Natural killer cell (primary cell): ENCODE measurements around the gene SYPL1. TPM values are rescaled to one million over a fixed set of nuclear protein-coding genes. Genes with fewer than 3 reads are reported as not detected.

ENCODE experiments used
- ATAC-seq, 3 donors: fragments of 150-1000 bp in 2 of 3; fragments of 200-7000 bp in 1 of 3; cut with Tn5 transposase; 1 replicate in 1 of 3; 2 replicates in 2 of 3; pipeline ENCODE4 v1.10.0; 2021; ENCODE audit warnings: mild to moderate bottlenecking in 2 of 3, moderate library complexity in 2 of 3
- DNase-seq, 2 donors: peaks; one replicate each; pipeline versions ENCODE4 v3.0.0 to v3.0.0-alpha.2; 2013 to 2021; ENCODE audit warnings: mixed read lengths in 1 of 2
- H3K27ac ChIP-seq: one replicate; pipeline ENCODE4 v1.5.1; 2013; ENCODE audit warnings: mild to moderate bottlenecking, low read length
- H3K27me3 ChIP-seq: one replicate; pipeline ENCODE4 v1.6.1; 2013; ENCODE audit warnings: low read length; ENCODE audit not compliant: control insufficient read depth, insufficient read depth
- H3K36me3 ChIP-seq: one replicate; pipeline ENCODE4 v1.6.1; 2013; ENCODE audit warnings: low read length; ENCODE audit not compliant: control insufficient read depth, insufficient read depth
- H3K4me1 ChIP-seq: one replicate; pipeline ENCODE4 v1.6.1; 2013; ENCODE audit warnings: low read length; ENCODE audit not compliant: control insufficient read depth, insufficient read depth
- H3K4me3 ChIP-seq: one replicate; pipeline ENCODE4 v1.5.1; 2013; ENCODE audit warnings: low read length
- H3K9me3 ChIP-seq: one replicate; pipeline ENCODE4 v1.6.1; 2013; ENCODE audit warnings: low read length; ENCODE audit not compliant: control insufficient read depth, insufficient read depth
- H3K27ac Mint-ChIP-seq, 2 donors: one replicate each; pipeline ENCODE4 v1.8.0; 2022; ENCODE audit warnings: mild to moderate bottlenecking in 2 of 2, mixed read lengths in 2 of 2, moderate library complexity in 1 of 2
- H3K27me3 Mint-ChIP-seq, 2 donors: one replicate each; pipeline ENCODE4 v1.8.0; 2022; ENCODE audit warnings: low read depth in 2 of 2, mixed read lengths in 2 of 2
- H3K36me3 Mint-ChIP-seq: one replicate; pipeline ENCODE4 v1.8.0; 2022; ENCODE audit warnings: mixed read lengths
- H3K4me1 Mint-ChIP-seq, 2 donors: one replicate each; pipeline ENCODE4 v1.8.0; 2022; ENCODE audit warnings: mixed read lengths in 2 of 2
- H3K4me3 Mint-ChIP-seq: one replicate; pipeline ENCODE4 v1.8.0; 2022; ENCODE audit warnings: mild to moderate bottlenecking, moderate library complexity, mixed read lengths
- H3K9me3 Mint-ChIP-seq, 2 donors: one replicate each; pipeline ENCODE4 v1.8.0; 2022; ENCODE audit warnings: mixed read lengths in 2 of 2
- WGBS: methylation state at CpG from one replicate; pipeline ENCODE4 v1.1.7; 2013; ENCODE audit warnings: missing lambda C conversion rate; ENCODE audit not compliant: insufficient coverage; 5-methylcytosine and 5-hydroxymethylcytosine counted together
- intact Hi-C: fragments of 100-400 bp; cut with micrococcal nuclease; formaldehyde crosslinking; loops from one replicate; pipeline ENCODE4 v1.14.2; 2022
- total RNA-seq, 4 donors: library from RNA; stranded (reverse); fragments of 120-200 nt in 1 of 4; gene quantifications; one replicate each; pipeline versions ENCODE4 v1.2.3 to v1.2.4, GENCODE V29; 2013 to 2022
- TF ChIP-seq, protein P1 (sequence below): fragments of 200-600 bp; IDR thresholded peaks from one replicate; pipeline ENCODE4 v1.8.0; 2022; ENCODE audit warnings: antibody characterized with exemption

The SYPL1 gene
- total RNA-seq, 3 donors from 2014 or later (not counting 1 experiment from before 2014, with no cell fraction given), result 13.1 to 22.2 (median 14.9) TPM

DNA sequence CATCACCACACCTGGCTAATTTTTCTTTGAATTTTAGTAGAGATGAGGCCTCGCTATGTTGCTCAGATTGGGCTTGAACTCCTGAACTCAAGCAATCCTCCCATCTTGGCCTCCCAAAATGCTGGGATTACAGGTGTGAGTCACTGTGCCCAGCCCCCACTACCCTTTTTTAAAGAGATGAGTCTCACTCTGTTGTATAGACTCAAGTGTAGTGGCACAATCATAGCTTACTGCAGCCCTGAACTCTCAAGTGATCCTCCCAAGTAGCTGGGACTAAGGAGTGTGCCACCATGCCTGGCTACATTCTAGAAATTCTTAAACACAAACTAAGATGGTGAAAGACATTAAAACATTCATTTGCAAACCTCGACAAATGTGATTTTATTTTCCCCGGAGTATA is 12.6 kb downstream of the SYPL1 start:
- Histone ChIP-seq H3K27me3 (no peaks in the 10 kb centered on the region), H3K4me3 (no peak overlapping the region), H3K27ac (no peak overlapping the region), H3K4me1 (no peaks in the 10 kb centered on the region), H3K36me3 (peaks cover 24% of the 10 kb centered on the region), H3K9me3 (no peaks in the 10 kb centered on the region)
- Mint-ChIP-seq H3K27ac (no peak overlapping the region), H3K36me3 (no peaks in the 10 kb centered on the region), H3K4me1 (peaks cover 4 to 15% of the 10 kb centered on the region in 2 donors), H3K4me3 (no peak overlapping the region), H3K27me3 (no peaks in the 10 kb centered on the region), H3K9me3 (no peaks in the 10 kb centered on the region)
- no peak for ATAC-seq
- 90% methylated on average over 1 of the region's 3 CpGs for WGBS
- intact Hi-C loops, result no loop called here
- no peak for DNase-seq
- TF ChIP-seq, protein P1, sequence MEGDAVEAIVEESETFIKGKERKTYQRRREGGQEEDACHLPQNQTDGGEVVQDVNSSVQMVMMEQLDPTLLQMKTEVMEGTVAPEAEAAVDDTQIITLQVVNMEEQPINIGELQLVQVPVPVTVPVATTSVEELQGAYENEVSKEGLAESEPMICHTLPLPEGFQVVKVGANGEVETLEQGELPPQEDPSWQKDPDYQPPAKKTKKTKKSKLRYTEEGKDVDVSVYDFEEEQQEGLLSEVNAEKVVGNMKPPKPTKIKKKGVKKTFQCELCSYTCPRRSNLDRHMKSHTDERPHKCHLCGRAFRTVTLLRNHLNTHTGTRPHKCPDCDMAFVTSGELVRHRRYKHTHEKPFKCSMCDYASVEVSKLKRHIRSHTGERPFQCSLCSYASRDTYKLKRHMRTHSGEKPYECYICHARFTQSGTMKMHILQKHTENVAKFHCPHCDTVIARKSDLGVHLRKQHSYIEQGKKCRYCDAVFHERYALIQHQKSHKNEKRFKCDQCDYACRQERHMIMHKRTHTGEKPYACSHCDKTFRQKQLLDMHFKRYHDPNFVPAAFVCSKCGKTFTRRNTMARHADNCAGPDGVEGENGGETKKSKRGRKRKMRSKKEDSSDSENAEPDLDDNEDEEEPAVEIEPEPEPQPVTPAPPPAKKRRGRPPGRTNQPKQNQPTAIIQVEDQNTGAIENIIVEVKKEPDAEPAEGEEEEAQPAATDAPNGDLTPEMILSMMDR, result no peak

- Mint-ChIP-seq H3K36me3 (no peaks in the 10 kb centered on the region), H3K4me1 (peaks cover 4 to 13% of the 10 kb centered on the region in 2 donors), H3K4me3 (no peak overlapping the region), H3K27ac (no peak overlapping the region), H3K27me3 (no peaks in the 10 kb centered on the region), H3K9me3 (no peaks in the 10 kb centered on the region)
- Histone ChIP-seq H3K4me3 (no peak overlapping the region), H3K36me3 (peaks cover 31% of the 10 kb centered on the region), H3K27me3 (no peaks in the 10 kb centered on the region), H3K9me3 (no peaks in the 10 kb centered on the region), H3K4me1 (no peaks in the 10 kb centered on the region), H3K27ac (no peak overlapping the region)
- intact Hi-C loops, result no loop called here
- ATAC-seq, result no peak
- TF ChIP-seq, protein P1, result no peak
- DNase-seq, result no peak
These were observed 13.2 kb downstream of the SYPL1 start for GRCh38 chr7:106098889-106099288.

- TF ChIP-seq, protein P1, result no peak
- no peak for DNase-seq
- Mint-ChIP-seq H3K36me3 (peaks cover 5% of the 10 kb centered on the region), H3K4me1 (peaks cover 4 to 12% of the 10 kb centered on the region in 2 donors), H3K9me3 (no peaks in the 10 kb centered on the region), H3K4me3 (no peak overlapping the region), H3K27ac (no peak overlapping the region), H3K27me3 (no peaks in the 10 kb centered on the region)
- peaks cover 51% of the 10 kb centered on the region for H3K36me3 ChIP-seq
- intact Hi-C loops, result no loop called here
- no peaks in the 10 kb centered on the region for H3K4me1 ChIP-seq
- H3K27me3 ChIP-seq, result no peaks in the 10 kb centered on the region
- no peak for ATAC-seq
- no peak overlapping the region for H3K27ac ChIP-seq
- no CpG with 5 or more reads among the region's 1 CpG for WGBS
- no peaks in the 10 kb centered on the region for H3K9me3 ChIP-seq
- no peak overlapping the region for H3K4me3 ChIP-seq
These were observed 16.5 kb downstream of the SYPL1 start for GRCh38 chr7:106095634-106096033.

GRCh38 chr7:106094780-106095179 is 17.3 kb downstream of the SYPL1 start:
- Histone ChIP-seq H3K4me3 (no peak overlapping the region), H3K9me3 (no peaks in the 10 kb centered on the region), H3K27me3 (no peaks in the 10 kb centered on the region), H3K4me1 (no peaks in the 10 kb centered on the region), H3K27ac (no peak overlapping the region), H3K36me3 (peaks cover 57% of the 10 kb centered on the region)
- DNase-seq (no peak), ATAC-seq (no peak)
- H3K27ac Mint-ChIP-seq, result no peak overlapping the region
- H3K27me3 Mint-ChIP-seq, result no peaks in the 10 kb centered on the region
- no peaks in the 10 kb centered on the region for H3K9me3 Mint-ChIP-seq
- peaks cover 4 to 9% of the 10 kb centered on the region in 2 donors for H3K4me1 Mint-ChIP-seq
- intact Hi-C loops, result no loop called here
- no peak overlapping the region for H3K4me3 Mint-ChIP-seq
- WGBS, result 97% methylated on average over 3 of the region's 3 CpGs
- TF ChIP-seq, protein P1, result no peak
- H3K36me3 Mint-ChIP-seq, result peaks cover 11% of the 10 kb centered on the region
